SK-N-SH treated with all-trans-retinoic acid at 6 μM for 48 hours (cell line): ENCODE measurements around the gene DUSP16.

Source experiments
- ATAC-seq: fragments of 200-7000 bp; cut with Tn5 transposase; 3 replicates; pipeline ENCODE4 v1.9.1; 2020; ENCODE audit warnings: mild to moderate bottlenecking, moderate library complexity
- ARNTL ChIP-seq: fragments of 450-650 bp; formaldehyde crosslinking; IDR thresholded peaks from 2 replicates; pipeline ENCODE4 v1.5.0; 2020; ENCODE audit warnings: low read depth, mild to moderate bottlenecking, moderate library complexity, borderline replicate concordance
- BACH2 ChIP-seq: fragments of 250-450 bp; sonication (Bioruptor Pico); IDR thresholded peaks from 2 replicates; pipeline ENCODE4 v1.9.0; 2021; ENCODE audit warnings: mild to moderate bottlenecking, borderline replicate concordance
- CREB5 ChIP-seq: fragments of 250-450 bp; sonication (Bioruptor Pico); IDR thresholded peaks from 2 replicates; pipeline ENCODE4 v1.5.1; 2020; ENCODE audit warnings: low read depth, mild to moderate bottlenecking, moderate library complexity
- CSDC2 ChIP-seq: fragments of 250-450 bp; sonication (Bioruptor Pico); IDR thresholded peaks from 2 replicates; pipeline ENCODE4 v1.5.0; 2020; ENCODE audit warnings: mild to moderate bottlenecking, moderate library complexity
- ESRRG ChIP-seq: fragments of 250-450 bp; sonication (Bioruptor Pico); IDR thresholded peaks from 2 replicates; pipeline ENCODE4 v1.6.1; 2021; ENCODE audit warnings: mild to moderate bottlenecking
- GLIS3 ChIP-seq: fragments of 250-450 bp; sonication (Bioruptor Pico); IDR thresholded peaks from 2 replicates; pipeline ENCODE4 v1.5.0; 2020; ENCODE audit warnings: mild to moderate bottlenecking, moderate library complexity
- ISL1 ChIP-seq: fragments of 250-450 bp; sonication (Bioruptor Pico); IDR thresholded peaks from 2 replicates; pipeline ENCODE4 v2.1.2; 2022; ENCODE audit warnings: mild to moderate bottlenecking, moderate library complexity
- OSR1 ChIP-seq: fragments of 250-450 bp; sonication (Bioruptor Pico); IDR thresholded peaks from 2 replicates; pipeline ENCODE4 v1.8.0; 2022; ENCODE audit warnings: moderate library complexity, mild to moderate bottlenecking, inconsistent platforms
- POU6F1 ChIP-seq: fragments of 250-450 bp; sonication (Bioruptor Pico); IDR thresholded peaks from 2 replicates; pipeline ENCODE4 v1.8.0; 2021; ENCODE audit warnings: low read depth, mild to moderate bottlenecking, moderate library complexity, borderline replicate concordance
- PPARA ChIP-seq: fragments of 250-450 bp; sonication (Bioruptor Pico); IDR thresholded peaks from 2 replicates; pipeline ENCODE4 v1.5.0; 2020; ENCODE audit warnings: mild to moderate bottlenecking, borderline replicate concordance
- RARB ChIP-seq: fragments of 250-450 bp; sonication (Bioruptor Pico); IDR thresholded peaks from 2 replicates; pipeline ENCODE4 v1.8.0; 2021; ENCODE audit warnings: mild to moderate bottlenecking, moderate library complexity
- SNAI2 ChIP-seq: fragments of 250-450 bp; sonication (Bioruptor Pico); IDR thresholded peaks from 2 replicates; pipeline ENCODE4 v1.5.0; 2020; ENCODE audit warnings: mild to moderate bottlenecking, moderate library complexity
- TCF4 ChIP-seq: fragments of 250-450 bp; sonication (Bioruptor Pico); IDR thresholded peaks from 2 replicates; pipeline ENCODE4 v1.8.0; 2021; ENCODE audit warnings: mild to moderate bottlenecking, moderate library complexity, borderline replicate concordance
- TOX ChIP-seq: fragments of 250-450 bp; sonication (Bioruptor Pico); IDR thresholded peaks from 2 replicates; pipeline ENCODE4 v1.8.0; 2021; ENCODE audit warnings: mild to moderate bottlenecking, moderate library complexity, borderline replicate concordance
- TSHZ2 ChIP-seq: fragments of 250-450 bp; sonication (Bioruptor Pico); IDR thresholded peaks from 2 replicates; pipeline ENCODE4 v1.5.0; 2020; ENCODE audit warnings: mild to moderate bottlenecking, moderate library complexity
- ZC3H10 ChIP-seq: fragments of 250-450 bp; sonication (Bioruptor Pico); IDR thresholded peaks from 2 replicates; pipeline ENCODE4 v1.5.1; 2021; ENCODE audit warnings: mild to moderate bottlenecking, moderate library complexity
- ZFP3 ChIP-seq: fragments of 250-450 bp; sonication (Bioruptor Pico); IDR thresholded peaks from 2 replicates; pipeline ENCODE4 v1.5.0; 2020; ENCODE audit warnings: mild to moderate bottlenecking, moderate library complexity
- ZFP30 ChIP-seq: fragments of 450-650 bp; formaldehyde crosslinking; IDR thresholded peaks from 2 replicates; pipeline ENCODE4 v1.5.0; 2022; ENCODE audit warnings: mild to moderate bottlenecking, moderate library complexity
- ZNF565 ChIP-seq: fragments of 450-650 bp; formaldehyde crosslinking; conservative IDR thresholded peaks from 2 replicates; pipeline ENCODE4 v1.5.0; 2020; ENCODE audit warnings: low read depth, mild to moderate bottlenecking, moderate library complexity
- ZNF70 ChIP-seq: fragments of 450-650 bp; formaldehyde crosslinking; IDR thresholded peaks from 2 replicates; pipeline ENCODE4 v1.5.0; 2020; ENCODE audit warnings: mild to moderate bottlenecking, moderate library complexity
- ZNF8 ChIP-seq: fragments of 450-650 bp; formaldehyde crosslinking; IDR thresholded peaks from 2 replicates; pipeline ENCODE4 v1.5.0; 2020; ENCODE audit warnings: mild to moderate bottlenecking, moderate library complexity
- TF ChIP-seq, protein P1 (sequence below): fragments of 250-450 bp; sonication (Bioruptor Pico); IDR thresholded peaks from 2 replicates; pipeline ENCODE4 v1.8.0; 2020; ENCODE audit warnings: mild to moderate bottlenecking, moderate library complexity, borderline replicate concordance
- TF ChIP-seq, protein P2 (sequence below): fragments of 250-450 bp; sonication (Bioruptor Pico); IDR thresholded peaks from 2 replicates; pipeline ENCODE4 v1.5.1; 2021; ENCODE audit warnings: mild to moderate bottlenecking, moderate library complexity

The DUSP16 gene

DNA sequence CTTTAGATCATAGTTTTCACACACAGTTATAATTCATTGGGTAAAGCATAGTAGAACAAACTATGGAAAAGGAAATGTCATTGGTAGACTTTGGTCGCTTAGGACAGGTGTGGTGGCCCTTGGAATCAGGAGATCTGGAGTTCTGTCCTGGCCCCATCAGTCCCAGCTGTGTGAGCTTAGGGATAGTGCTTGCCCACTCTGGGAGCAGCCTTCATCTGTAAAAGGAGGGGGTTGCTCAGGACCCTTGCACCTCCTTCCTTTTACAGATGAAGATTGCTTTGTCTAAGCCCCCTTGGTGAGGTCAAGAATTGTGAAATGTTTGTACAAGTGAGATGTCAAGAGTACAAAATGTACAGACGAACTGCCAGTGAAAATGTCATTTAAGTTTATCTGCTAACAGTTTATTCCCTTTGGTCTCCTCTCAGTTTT is 112.6 kb downstream of the DUSP16 start:
- ATAC-seq, result no peak
- TF ChIP-seq PPARA (CRISPR knock-in tag), result no peak
- no peak for TF ChIP-seq ZC3H10 (CRISPR knock-in tag)
- TF ChIP-seq BACH2 (CRISPR knock-in tag), result no peak
- TF ChIP-seq ZFP30, result no peak
- no peak for TF ChIP-seq OSR1 (CRISPR knock-in tag)
- TF ChIP-seq ZNF8 (CRISPR knock-in tag), result no peak
- TF ChIP-seq POU6F1 (CRISPR knock-in tag), result no peak
- TF ChIP-seq, protein P1, sequence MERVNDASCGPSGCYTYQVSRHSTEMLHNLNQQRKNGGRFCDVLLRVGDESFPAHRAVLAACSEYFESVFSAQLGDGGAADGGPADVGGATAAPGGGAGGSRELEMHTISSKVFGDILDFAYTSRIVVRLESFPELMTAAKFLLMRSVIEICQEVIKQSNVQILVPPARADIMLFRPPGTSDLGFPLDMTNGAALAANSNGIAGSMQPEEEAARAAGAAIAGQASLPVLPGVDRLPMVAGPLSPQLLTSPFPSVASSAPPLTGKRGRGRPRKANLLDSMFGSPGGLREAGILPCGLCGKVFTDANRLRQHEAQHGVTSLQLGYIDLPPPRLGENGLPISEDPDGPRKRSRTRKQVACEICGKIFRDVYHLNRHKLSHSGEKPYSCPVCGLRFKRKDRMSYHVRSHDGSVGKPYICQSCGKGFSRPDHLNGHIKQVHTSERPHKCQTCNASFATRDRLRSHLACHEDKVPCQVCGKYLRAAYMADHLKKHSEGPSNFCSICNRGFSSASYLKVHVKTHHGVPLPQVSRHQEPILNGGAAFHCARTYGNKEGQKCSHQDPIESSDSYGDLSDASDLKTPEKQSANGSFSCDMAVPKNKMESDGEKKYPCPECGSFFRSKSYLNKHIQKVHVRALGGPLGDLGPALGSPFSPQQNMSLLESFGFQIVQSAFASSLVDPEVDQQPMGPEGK (CRISPR knock-in tag), result no peak
- no peak for TF ChIP-seq ARNTL (CRISPR knock-in tag)
- no peak for TF ChIP-seq ZNF565
- no peak for TF ChIP-seq ZFP3 (CRISPR knock-in tag)
- TF ChIP-seq CREB5, result no peak
- no peak for TF ChIP-seq ZNF70 (CRISPR knock-in tag)
- TF ChIP-seq TCF4 (CRISPR knock-in tag), result no peak
- TF ChIP-seq ISL1 (CRISPR knock-in tag), result no peak
- TF ChIP-seq, protein P2, sequence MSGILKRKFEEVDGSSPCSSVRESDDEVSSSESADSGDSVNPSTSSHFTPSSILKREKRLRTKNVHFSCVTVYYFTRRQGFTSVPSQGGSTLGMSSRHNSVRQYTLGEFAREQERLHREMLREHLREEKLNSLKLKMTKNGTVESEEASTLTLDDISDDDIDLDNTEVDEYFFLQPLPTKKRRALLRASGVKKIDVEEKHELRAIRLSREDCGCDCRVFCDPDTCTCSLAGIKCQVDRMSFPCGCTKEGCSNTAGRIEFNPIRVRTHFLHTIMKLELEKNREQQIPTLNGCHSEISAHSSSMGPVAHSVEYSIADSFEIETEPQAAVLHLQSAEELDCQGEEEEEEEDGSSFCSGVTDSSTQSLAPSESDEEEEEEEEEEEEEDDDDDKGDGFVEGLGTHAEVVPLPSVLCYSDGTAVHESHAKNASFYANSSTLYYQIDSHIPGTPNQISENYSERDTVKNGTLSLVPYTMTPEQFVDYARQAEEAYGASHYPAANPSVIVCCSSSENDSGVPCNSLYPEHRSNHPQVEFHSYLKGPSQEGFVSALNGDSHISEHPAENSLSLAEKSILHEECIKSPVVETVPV (CRISPR knock-in tag), result no peak
- no peak for TF ChIP-seq SNAI2
- no peak for TF ChIP-seq CSDC2 (CRISPR knock-in tag)
- TF ChIP-seq TOX (CRISPR knock-in tag), result no peak
- TF ChIP-seq RARB (CRISPR knock-in tag), result no peak

DNA sequence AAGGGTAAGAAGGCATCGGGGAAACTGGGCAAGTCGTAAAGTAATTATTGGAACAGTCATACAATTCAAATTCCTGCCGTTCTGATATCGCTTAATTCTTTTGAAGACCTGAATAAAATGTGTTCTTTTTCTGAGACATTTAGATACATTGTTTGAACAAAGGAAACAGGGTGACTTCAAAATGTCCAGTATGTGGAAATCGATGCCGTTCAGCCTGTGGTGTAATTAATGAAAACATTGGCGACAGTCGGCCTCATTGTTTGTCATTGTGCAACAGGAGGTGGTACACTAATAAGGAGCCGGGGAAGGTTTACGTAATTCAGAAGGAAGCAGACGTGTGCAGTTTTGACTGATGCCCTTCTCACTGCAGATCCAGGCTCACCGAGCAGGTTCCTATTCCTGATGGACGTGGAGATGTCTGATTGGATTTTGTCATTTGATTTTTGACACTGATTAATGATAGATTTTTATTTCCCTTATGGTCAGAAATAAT is 113.1 kb downstream of the DUSP16 start:
- TF ChIP-seq ZNF70 (CRISPR knock-in tag), result no peak
- no peak for TF ChIP-seq CSDC2 (CRISPR knock-in tag)
- TF ChIP-seq CREB5, result no peak
- TF ChIP-seq TSHZ2 (CRISPR knock-in tag), result no peak
- no peak for TF ChIP-seq ZNF565
- no peak for TF ChIP-seq ZNF8 (CRISPR knock-in tag)
- no peak for TF ChIP-seq PPARA (CRISPR knock-in tag)
- TF ChIP-seq, protein P2 (CRISPR knock-in tag), result no peak
- TF ChIP-seq ZFP30, result no peak
- no peak for TF ChIP-seq OSR1 (CRISPR knock-in tag)
- no peak for TF ChIP-seq ARNTL (CRISPR knock-in tag)
- TF ChIP-seq ESRRG (CRISPR knock-in tag), result no peak
- no peak for TF ChIP-seq GLIS3 (CRISPR knock-in tag)
- TF ChIP-seq SNAI2, result no peak
- TF ChIP-seq, all 23 proteins: peak for 0

More for the DNA sequence above, 113.1 kb downstream of the DUSP16 start:
- ATAC-seq, result no peak
